C1 segment of cervical spinal cord (tissue), 14 donors: Measurements from ENCODE around the gene KSR1.

ENCODE experiments used
- DNase-seq, 14 donors: peaks; one replicate each; lab custom pipeline; 2025; lab: John Stamatoyannopoulos, UW

KSR1 gene

GRCh38 chr17:27568216-27568615, 112.0 kb downstream of the KSR1 start:
- DNase-seq: no peak

GRCh38 chr17:27568811-27569210, 112.6 kb downstream of the KSR1 start:
- no peak for DNase-seq

GRCh38 chr17:27569257-27569722, 113.0 kb downstream of the KSR1 start:
- DNase-seq: peak in 1 of 14 donors; percentile 18

- DNase-seq: no peak
These were observed 113.8 kb downstream of the KSR1 start for GRCh38 chr17:27569884-27570577.

- no peak for DNase-seq
These were observed 114.3 kb downstream of the KSR1 start for GRCh38 chr17:27570578-27570914.

GRCh38 chr17:27571563-27572352, 115.5 kb downstream of the KSR1 start:
- DNase-seq: no peak

- DNase-seq: no peak
These were observed 116.4 kb downstream of the KSR1 start for GRCh38 chr17:27572665-27573064.

GRCh38 chr17:27573548-27573947, 117.3 kb downstream of the KSR1 start:
- DNase-seq: no peak

- DNase-seq: no peak
These were observed 117.8 kb downstream of the KSR1 start for GRCh38 chr17:27573971-27574525.

- DNase-seq: no peak
These were observed 119.1 kb downstream of the KSR1 start for GRCh38 chr17:27575096-27575911.

- no peak for DNase-seq
These were observed 119.6 kb downstream of the KSR1 start for GRCh38 chr17:27575912-27576252.

GRCh38 chr17:27576477-27577083, 120.3 kb downstream of the KSR1 start:
- peak in 1 of 14 donors; percentile 15 for DNase-seq

GRCh38 chr17:27577121-27577761, 121.0 kb downstream of the KSR1 start:
- DNase-seq: peak in 11 of 14 donors; percentile 17 to 72 (median 53)

- no peak for DNase-seq
These were observed 121.9 kb downstream of the KSR1 start for GRCh38 chr17:27577884-27578717.

- no peak for DNase-seq
These were observed 122.5 kb downstream of the KSR1 start for GRCh38 chr17:27578718-27579085.

- DNase-seq: no peak
These were observed 123.1 kb downstream of the KSR1 start for GRCh38 chr17:27579304-27579703.

GRCh38 chr17:27579897-27580321, 123.7 kb downstream of the KSR1 start:
- DNase-seq: no peak

- DNase-seq: no peak
These were observed 124.8 kb downstream of the KSR1 start for GRCh38 chr17:27581016-27581415.

GRCh38 chr17:27582696-27583095, 126.4 kb downstream of the KSR1 start:
- DNase-seq: no peak

- no peak for DNase-seq
These were observed 129.0 kb downstream of the KSR1 start for GRCh38 chr17:27585153-27585681.
